HG03280 (cell line): ENCODE data around the gene NLE1.
"Not testable (repeated sequence)": the region's sequence is repeated elsewhere in the genome, so short reads cannot be mapped to it uniquely, and the experiment has no call there.

Experiments used
- ATAC-seq: cut with Tn5 transposase; IDR thresholded peaks from one replicate; pipeline ENCODE4 v1.9.1; 2021; ENCODE audit warnings: mild to moderate bottlenecking, moderate library complexity; ENCODE audit not compliant: unreplicated experiment

Gene NLE1

DNA sequence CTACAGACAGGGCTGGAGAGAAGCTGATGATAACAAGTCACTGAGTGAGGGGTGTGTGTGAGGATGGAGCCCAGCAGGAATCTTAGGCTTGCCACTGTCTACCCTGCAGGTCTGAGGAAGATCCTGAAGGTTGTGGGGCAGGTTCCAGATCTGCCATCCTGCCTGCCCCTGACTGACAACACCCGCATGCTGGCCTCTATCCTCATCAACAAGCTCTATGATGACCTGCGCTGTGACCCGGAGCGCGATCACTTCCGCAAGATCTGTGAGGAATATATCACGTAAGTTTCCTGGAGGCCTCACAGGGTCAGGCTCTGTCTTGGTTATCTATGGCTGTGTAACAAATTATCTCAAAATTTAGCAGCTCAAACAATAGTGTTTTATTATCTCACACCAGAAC, 21.8 kb upstream of the NLE1 start:
- ATAC-seq, result no peak

DNA sequence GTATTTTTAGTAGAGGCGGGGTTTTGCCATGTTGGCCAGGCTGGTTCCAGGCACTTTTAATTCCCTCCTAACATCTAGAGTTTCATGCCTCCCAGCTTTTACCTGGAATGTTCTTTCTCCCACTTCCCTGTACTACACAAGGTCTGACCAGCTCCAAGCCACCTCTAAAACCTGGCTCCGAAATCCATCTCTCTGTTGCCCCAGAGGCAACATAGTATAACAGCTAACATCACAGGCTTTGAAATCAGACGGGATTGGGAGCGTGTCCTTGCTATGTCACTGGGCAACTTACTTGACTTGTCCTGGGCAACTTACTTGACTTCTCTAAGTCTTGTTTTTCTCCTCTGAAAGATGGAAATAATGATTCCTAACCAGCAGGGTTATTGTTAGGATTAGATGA, 20.7 kb upstream of the NLE1 start:
- no peak for ATAC-seq

DNA sequence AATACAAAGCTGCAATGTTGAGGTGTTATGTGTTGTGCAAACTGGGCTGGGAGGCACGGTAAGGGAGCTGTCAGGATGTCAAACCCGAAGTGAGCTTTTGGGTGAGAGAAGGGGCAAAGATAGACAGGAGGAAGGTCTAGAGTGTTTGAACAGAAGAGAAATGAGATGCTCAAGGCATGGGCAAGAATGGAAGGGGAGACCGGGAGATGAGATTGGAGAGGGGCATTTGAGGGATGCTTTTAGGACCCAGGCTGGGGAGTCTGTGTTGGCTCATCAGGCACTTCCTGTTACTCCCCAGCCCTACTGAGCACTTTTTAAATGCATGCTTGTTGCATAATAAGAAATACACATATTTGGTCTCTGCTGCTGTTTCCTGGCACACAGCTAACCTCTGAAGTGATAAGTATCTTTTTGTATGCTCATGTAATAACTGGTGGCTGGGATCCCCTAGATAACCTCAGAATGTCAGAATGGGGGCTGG, 19.2 kb upstream of the NLE1 start:
- ATAC-seq, result no peak

GRCh38 chr17:35160354-35161201, 18.5 kb upstream of the NLE1 start:
- ATAC-seq, result no peak

DNA sequence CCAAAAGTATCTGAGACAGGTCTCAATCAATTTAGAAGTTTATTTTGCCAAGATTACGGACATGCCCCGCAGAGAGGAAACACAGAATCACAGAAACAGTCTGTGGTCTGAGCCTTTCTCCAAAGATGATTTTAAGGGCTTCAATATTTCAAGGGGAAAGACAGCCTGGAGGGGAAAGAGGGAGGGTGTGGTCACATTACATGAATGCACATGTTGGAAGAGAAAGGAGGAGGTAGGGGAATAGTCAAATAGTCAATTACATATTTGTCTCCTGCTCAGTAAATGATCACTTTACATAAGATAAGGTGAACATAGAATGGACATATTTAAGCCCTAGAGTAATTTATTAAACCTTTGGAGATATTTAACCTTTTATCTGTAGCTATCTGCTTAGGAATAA, 17.8 kb upstream of the NLE1 start:
- ATAC-seq, result no peak

- ATAC-seq, result no peak
These were observed 13.1 kb upstream of the NLE1 start for GRCh38 chr17:35155246-35155645.

DNA sequence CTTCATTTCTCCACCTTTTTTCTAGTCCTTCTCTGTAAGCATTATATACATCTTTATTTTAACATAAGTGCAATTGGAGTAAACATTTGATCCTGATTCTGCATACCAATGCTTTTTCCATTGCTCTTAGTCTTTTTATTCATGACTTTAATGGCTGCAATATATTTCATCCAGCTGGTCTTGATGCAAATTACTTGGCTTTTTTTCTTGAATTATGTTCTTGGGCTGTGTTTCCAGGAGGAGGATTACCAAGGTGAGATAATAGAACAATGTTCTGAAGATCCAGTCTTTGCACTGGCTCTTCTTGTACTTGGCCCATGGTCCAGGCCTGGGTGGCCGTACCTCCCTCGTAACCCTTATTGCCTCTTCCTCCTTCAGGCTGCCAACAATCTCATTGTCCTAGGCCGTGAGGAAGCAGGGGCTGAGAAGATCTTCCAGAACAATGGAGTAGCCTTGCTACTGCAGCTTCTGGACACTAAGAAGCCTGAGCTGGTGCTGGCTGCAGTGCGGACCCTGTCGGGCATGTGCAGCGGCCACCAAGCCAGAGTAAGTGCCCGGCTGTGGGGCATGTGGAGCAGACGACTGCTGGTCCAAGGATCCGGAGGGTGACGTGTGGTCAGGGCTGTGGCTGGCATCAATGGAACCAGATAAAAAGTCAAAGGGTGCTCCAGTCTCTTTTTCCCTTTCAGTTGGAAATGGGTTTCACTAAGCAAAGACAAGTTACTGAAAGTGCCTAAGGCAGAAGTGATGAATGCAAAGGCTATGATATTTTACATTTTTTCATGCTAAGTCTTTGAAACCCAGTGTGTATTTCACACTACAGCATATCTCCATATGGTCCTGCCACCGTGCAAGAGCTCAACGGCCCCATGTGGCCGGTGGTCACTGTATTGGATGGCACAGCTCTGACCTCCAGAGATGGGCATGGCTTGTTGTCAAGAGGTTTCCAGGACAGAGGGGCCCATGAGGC, 12.4 kb upstream of the NLE1 start:
- ATAC-seq, result no peak

DNA sequence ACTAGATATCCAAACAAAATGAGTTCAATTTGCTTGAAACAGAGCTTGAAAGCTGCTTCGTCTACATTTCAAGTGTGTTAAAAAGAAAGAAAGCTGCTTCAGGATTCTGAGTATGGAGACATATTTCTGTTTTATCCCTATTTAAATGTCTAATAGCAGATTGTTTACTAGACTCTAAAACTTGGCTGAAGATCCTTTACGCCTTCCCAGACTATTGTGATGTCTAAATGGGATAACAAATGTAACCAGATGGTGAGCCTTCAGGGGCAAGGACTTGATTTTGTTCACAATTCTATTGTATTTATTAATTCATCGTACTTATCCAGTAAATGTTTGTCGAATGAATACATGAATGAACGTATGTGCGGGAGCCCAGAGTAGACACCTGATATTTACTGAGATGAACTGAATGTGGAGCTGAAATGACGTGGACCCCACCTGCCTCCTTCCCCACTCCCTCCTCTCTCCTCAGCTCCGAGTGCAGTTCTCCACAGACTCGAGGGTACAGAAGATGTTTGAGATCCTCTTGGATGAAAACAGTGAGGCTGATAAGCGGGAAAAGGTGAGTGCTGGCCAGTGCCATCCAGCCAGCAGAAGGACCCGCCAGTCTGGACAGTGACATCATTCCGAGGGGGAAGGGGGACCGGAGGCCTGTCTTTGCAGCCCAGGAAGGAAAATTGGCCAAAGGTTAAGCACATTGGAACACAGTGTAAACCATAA, 10.5 kb upstream of the NLE1 start:
- no peak for ATAC-seq

DNA sequence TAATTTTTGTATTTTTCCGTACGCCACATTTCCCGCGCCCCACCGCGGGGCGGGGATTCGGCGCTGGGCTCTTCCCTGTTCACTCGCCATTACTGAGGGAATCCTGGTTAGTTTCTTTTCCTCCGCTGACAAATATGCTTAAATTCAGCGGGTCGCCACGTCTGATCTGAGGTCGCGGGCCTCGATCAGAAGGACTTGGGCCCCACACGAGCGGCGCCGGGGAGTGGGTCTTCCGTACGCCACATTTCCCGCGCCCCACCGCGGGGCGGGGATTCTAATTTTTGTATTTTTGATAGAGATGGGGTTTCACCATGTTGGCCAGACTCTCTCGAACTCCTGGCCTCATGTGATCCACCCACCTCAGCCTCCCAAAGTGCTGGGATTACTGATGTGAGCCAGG, 9.0 kb upstream of the NLE1 start:
- not testable (repeated sequence) for ATAC-seq

- ATAC-seq, result no peak
These were observed 7.8 kb upstream of the NLE1 start for GRCh38 chr17:35149941-35150340.

GRCh38 chr17:35148144-35148543, 6.0 kb upstream of the NLE1 start:
- no peak for ATAC-seq

- no peak for ATAC-seq
These were observed 5.3 kb upstream of the NLE1 start, which contains the start of gene UNC45B for GRCh38 chr17:35147375-35147905. Gene UNC45B (plus strand): TSS chr17:35147817. CDS start chr17:35148264, 447 bp downstream.

- ATAC-seq, result no peak
These were observed 4.2 kb upstream of the NLE1 start for GRCh38 chr17:35146214-35146833.

DNA sequence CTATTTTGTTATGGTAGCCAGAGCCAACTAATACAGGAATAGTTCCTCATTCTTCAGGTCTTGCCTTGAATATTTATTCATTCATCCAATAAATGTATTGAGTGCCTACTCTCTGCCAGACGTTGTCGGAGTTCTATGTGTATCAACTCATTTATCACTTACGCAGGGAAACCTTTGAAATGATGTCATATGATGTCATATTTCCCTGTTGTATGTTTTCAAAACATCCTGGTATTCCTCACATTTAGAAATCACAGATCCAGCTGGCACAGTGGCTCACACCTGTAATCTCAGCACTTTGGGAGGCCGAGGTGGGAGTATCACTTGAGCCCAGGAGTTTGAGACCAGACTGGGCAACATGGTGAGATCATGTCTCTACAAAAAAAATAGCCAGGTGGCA, 2.7 kb upstream of the NLE1 start:
- ATAC-seq, result no peak

GRCh38 chr17:35142467-35142796, 329 bp upstream of the NLE1 start:
- ATAC-seq, result no peak

DNA sequence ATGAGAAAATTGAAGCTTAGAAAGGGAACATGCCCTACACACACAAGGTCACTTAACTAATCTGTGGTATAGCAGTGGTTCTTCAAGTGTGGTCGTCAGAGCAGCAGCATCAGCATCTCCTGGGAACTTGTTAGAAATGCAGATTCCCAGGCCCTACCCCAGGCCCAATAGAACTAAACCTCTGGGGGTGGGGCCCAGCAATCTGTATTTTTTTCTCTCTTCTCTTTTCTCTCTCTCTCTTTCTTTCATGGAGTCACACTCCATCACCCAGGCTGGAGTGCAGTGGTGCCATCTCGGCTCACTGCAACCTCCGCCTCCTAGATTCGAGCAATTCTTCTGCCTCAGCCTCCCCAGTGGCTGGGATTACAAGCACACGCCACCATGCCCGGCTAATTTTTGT, 3.9 kb downstream of the NLE1 start:
- ATAC-seq, result no peak

- no peak for ATAC-seq
These were observed 6.8 kb downstream of the NLE1 start for GRCh38 chr17:35135322-35135721.

DNA sequence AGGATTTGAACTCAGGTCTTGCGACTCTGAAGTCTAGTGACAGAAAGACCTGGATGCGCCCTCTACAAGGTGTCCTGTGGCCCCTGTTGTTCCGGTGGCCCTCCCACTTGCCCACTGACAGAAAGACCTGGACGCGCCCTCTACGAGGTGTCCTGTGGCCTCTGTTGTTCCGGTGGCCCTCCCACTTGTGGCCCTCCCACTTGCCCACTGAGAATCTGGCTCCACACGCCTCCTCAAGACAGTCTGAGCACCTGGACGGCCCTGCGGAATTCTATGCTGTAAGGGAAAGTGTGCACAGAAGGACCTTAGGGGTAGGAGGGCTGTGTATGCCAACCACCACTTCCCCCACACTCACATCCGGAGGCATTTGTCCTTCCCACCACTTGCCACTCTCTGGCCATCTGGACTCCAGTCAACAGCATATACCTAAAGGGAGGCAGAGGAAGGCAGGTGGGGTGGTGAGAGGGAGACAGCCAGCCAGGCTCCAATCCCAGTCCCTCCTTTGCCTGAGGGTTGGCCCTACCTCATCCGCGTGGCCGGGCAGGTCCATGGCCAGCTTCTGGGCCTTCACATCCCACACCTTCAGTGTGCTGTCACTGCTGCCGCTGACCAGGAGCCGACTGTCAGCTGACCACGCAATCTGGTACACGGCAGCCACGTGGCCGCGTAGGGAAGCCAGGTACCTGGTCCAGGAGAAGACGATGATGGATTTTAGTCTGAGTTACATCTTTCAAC, 9.1 kb downstream of the NLE1 start:
- ATAC-seq, result no peak

DNA sequence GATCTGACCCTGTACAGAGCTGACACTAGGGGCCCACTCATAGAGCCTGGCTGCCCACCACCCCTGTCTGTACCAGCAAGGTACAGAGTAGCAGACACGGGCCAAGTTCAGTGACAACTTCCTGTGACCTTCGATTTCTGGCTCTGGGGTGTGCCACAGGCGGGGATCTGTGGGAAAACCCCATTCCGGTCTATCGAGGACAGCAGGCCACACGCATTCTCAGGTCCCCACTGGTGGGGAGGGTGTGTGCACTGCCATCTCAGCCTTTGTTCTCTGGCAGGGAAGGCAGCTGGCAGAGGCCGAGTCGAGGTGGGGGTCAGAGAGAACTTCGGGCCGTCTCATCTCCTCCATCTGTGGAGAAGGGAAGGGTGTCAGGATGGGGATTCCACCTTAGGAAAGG, 10.0 kb downstream of the NLE1 start:
- no peak for ATAC-seq

- no peak for ATAC-seq
These were observed 11.7 kb downstream of the NLE1 start for GRCh38 chr17:35130392-35130791.
